DND-41 (cell line): Measurements from ENCODE around the gene LAMB4.

Experiments
- CTCF ChIP-seq: IDR thresholded peaks from 2 replicates; pipeline ENCODE4 v1.5.1; 2012; ENCODE audit warnings: borderline replicate concordance, low read length, moderate library complexity, mild to moderate bottlenecking; ENCODE audit not compliant: poor library complexity, severe bottlenecking; ENCODE audit errors: extremely low read depth
- EZH2 ChIP-seq: IDR thresholded peaks from 3 replicates; pipeline ENCODE4 v1.6.1; 2012; ENCODE audit warnings: borderline replicate concordance, low read depth, mild to moderate bottlenecking, moderate library complexity, low read length, inconsistent platforms; ENCODE audit not compliant: severe bottlenecking

GRCh38 chr7:108166687-108167086, 36.5 kb upstream of the LAMB4 start:
- TF ChIP-seq CTCF: no peak
- no peak for TF ChIP-seq EZH2
